Thoracic aorta (tissue), 2 donors: ENCODE data around the gene SAYSD1. TPM values are rescaled to one million over a fixed set of nuclear protein-coding genes. Genes with fewer than 3 reads are reported as not detected.

Experiments
- ATAC-seq: fragments of 150-250 bp; one replicate; pipeline ENCODE4 v1.8.0; 2017; ENCODE audit warnings: low read depth; ENCODE audit not compliant: insufficient number of reproducible peaks, low FRiP score
- DNase-seq: peaks from one replicate; pipeline ENCODE4 v3.0.0-alpha.2; 2020; ENCODE audit warnings: low spot score
- H3K27ac ChIP-seq, 2 donors: fragments of 200-600 bp; sonication (generic); 1 replicate in 1 of 2; 2 replicates in 1 of 2; pipeline ENCODE4 v1.5.1; 2016; ENCODE audit warnings: mild to moderate bottlenecking in 2 of 2, moderate library complexity in 2 of 2
- H3K27me3 ChIP-seq: fragments of 200-600 bp; sonication (generic); replicated peaks from 2 replicates; pipeline ENCODE4 v1.6.0; 2016; ENCODE audit warnings: mild to moderate bottlenecking; ENCODE audit not compliant: insufficient read depth
- H3K36me3 ChIP-seq: fragments of 200-600 bp; sonication (generic); one replicate; pipeline ENCODE4 v1.5.1; 2016
- H3K4me1 ChIP-seq, 2 donors: fragments of 200-600 bp; sonication (generic); 1 replicate in 1 of 2; 2 replicates in 1 of 2; pipeline versions ENCODE4 v1.5.1 to v1.6.0; 2016; ENCODE audit warnings: low read depth in 2 of 2, mild to moderate bottlenecking in 1 of 2; ENCODE audit not compliant: control insufficient read depth in 1 of 2
- H3K4me3 ChIP-seq: fragments of 200-600 bp; sonication (generic); 2 replicates; pipeline ENCODE4 v1.5.1; 2016; ENCODE audit warnings: mild to moderate bottlenecking
- H3K9me3 ChIP-seq: fragments of 200-600 bp; sonication (generic); 2 replicates; pipeline ENCODE4 v1.5.1; 2016
- total RNA-seq, 2 donors: library from RNA; depleted of rRNA; stranded (reverse); fragments of >200 nt; gene quantifications; one replicate each; pipeline versions ENCODE4 v1.1.0 to v1.2.3, GENCODE V29; 2016
- TF ChIP-seq, protein P1 (sequence below): fragments of 200-600 bp; sonication (generic); IDR thresholded peaks from one replicate; pipeline ENCODE4 v1.5.1; 2019; ENCODE audit warnings: antibody characterized with exemption

The SAYSD1 gene
- total RNA-seq, 2 donors from 2014 or later = 16.2 to 16.5 TPM

DNA sequence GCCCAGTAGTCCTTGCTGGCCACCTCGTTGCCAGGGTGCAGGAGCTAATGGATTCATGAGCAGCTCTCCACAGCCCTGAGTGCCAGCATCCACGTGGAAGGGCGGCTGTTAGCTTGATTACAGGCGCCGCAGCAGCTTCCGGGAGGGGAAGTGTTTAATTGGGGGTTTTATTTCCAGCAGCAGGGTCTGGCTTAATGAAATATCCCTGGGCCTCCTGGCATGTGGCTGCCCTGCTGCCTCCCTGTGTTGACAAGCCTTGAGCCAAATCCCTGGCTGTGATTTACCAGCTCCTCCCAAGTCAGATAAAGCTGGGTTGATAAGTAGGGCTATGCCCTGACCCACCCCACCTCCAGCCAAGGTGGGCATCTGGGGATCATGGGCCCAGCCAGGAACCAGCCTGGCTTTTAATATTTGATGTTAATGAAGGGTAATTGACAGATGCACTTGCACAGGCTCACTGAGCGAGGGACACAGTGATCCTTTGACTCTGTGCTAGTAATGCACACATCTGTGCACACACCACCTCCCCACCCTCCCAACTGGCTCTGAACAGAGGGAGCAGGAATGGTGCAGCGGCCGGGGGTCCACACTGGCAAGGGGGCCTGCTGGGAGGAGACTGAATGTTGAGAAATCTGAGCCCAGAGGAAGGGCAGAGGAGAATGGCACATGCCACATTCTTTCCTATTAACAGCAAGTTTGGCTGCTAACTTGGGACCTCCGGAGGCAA lies 52.8 kb downstream of the SAYSD1 start:
- Histone ChIP-seq H3K4me1 (no peaks in the 10 kb centered on the region), H3K9me3 (no peaks in the 10 kb centered on the region), H3K4me3 (no peak overlapping the region), H3K27me3 (no peaks in the 10 kb centered on the region), H3K27ac (no peak overlapping the region), H3K36me3 (no peaks in the 10 kb centered on the region)
- DNase-seq = no peak
- TF ChIP-seq, protein P1, sequence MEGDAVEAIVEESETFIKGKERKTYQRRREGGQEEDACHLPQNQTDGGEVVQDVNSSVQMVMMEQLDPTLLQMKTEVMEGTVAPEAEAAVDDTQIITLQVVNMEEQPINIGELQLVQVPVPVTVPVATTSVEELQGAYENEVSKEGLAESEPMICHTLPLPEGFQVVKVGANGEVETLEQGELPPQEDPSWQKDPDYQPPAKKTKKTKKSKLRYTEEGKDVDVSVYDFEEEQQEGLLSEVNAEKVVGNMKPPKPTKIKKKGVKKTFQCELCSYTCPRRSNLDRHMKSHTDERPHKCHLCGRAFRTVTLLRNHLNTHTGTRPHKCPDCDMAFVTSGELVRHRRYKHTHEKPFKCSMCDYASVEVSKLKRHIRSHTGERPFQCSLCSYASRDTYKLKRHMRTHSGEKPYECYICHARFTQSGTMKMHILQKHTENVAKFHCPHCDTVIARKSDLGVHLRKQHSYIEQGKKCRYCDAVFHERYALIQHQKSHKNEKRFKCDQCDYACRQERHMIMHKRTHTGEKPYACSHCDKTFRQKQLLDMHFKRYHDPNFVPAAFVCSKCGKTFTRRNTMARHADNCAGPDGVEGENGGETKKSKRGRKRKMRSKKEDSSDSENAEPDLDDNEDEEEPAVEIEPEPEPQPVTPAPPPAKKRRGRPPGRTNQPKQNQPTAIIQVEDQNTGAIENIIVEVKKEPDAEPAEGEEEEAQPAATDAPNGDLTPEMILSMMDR = no peak
- ATAC-seq = no peak

DNA sequence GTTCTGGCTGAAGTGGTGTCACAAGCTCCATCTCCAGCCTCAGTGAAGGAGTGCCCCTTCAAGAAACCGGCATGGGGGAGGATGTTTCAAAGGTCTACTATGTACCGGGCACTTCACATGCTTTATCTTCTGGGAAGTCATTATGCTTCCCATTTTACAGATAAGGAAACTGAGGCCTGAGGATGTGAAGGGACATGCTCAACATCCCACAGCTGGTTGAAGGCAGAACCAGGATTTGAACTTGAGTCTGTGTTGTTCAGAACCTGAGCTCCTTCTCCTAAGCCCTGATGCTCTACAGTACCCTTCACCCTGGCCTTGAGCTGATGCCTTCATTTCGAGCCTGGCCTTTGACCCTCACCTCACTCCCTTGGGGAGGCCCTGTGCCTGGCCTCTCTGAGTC lies 53.4 kb downstream of the SAYSD1 start:
- no peak overlapping the region for H3K27ac ChIP-seq
- no peaks in the 10 kb centered on the region for H3K27me3 ChIP-seq
- TF ChIP-seq, protein P1 = no peak
- H3K4me1 ChIP-seq = no peaks in the 10 kb centered on the region
- no peaks in the 10 kb centered on the region for H3K36me3 ChIP-seq
- ATAC-seq = no peak
- DNase-seq = no peak
- H3K4me3 ChIP-seq = no peak overlapping the region
- H3K9me3 ChIP-seq = no peaks in the 10 kb centered on the region

DNA sequence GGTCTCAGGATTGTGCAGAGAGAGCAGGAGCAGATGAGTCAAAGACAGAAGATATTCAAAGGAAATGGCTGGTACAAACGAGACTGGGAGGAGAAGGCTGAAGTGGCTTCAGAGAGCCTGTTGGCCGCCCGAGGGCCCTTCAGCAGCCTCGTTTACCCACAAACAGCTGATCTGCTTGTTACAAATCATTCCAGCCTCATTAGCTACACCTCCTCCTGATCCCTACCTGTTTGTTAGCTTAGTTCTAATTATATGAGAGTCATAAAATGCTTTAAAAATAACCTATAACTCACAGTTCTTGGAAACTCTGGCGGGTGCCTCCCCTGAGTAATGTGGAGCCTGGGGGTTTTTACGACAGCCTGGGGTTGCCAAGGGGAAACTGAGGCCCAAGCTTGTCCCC lies 53.8 kb downstream of the SAYSD1 start:
- DNase-seq (no peak), ATAC-seq (no peak)
- Histone ChIP-seq H3K27me3 (no peaks in the 10 kb centered on the region), H3K4me3 (no peak overlapping the region), H3K27ac (no peak overlapping the region), H3K9me3 (no peaks in the 10 kb centered on the region), H3K4me1 (no peaks in the 10 kb centered on the region), H3K36me3 (no peaks in the 10 kb centered on the region)
- TF ChIP-seq, protein P1 = no peak

DNA sequence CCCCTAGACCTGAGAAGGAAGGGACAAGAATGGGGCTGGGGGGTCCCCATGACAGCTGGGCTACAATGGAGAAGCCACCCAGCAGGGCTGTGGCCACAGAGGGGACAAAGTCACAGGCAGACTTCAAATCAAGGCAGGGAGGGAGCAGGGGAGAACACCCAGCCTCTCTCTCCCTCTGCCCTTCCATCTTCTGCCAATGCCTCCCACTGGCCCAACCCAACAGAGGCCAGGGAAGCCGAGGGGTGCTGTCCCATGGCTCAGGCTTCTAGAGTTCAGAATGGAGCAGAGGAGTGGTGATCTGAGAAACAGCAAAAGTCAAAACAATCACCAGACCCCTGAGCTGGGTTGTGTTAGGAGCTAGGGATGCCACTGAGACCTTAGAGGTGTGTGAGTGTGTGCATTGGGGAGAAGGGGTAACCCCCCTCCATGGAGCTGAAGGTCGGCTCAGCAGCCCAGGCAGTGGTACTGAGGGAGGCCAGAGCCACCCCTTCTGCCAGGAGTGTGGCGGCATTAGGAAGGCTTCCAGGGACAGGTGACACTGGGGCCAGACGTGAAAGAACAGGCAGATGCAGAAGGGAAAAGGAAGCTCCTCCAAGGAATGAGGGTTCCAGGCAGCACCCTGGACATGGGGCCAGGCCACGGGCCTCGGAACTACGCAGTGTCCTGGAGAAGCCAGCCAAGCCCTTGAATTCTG lies 54.4 kb downstream of the SAYSD1 start:
- H3K27me3 ChIP-seq = no peaks in the 10 kb centered on the region
- no peak overlapping the region for H3K27ac ChIP-seq
- H3K4me3 ChIP-seq = no peak overlapping the region
- no peaks in the 10 kb centered on the region for H3K9me3 ChIP-seq
- no peaks in the 10 kb centered on the region for H3K36me3 ChIP-seq
- no peaks in the 10 kb centered on the region for H3K4me1 ChIP-seq
- TF ChIP-seq, protein P1 = no peak
- no peak for DNase-seq
- ATAC-seq = no peak

DNA sequence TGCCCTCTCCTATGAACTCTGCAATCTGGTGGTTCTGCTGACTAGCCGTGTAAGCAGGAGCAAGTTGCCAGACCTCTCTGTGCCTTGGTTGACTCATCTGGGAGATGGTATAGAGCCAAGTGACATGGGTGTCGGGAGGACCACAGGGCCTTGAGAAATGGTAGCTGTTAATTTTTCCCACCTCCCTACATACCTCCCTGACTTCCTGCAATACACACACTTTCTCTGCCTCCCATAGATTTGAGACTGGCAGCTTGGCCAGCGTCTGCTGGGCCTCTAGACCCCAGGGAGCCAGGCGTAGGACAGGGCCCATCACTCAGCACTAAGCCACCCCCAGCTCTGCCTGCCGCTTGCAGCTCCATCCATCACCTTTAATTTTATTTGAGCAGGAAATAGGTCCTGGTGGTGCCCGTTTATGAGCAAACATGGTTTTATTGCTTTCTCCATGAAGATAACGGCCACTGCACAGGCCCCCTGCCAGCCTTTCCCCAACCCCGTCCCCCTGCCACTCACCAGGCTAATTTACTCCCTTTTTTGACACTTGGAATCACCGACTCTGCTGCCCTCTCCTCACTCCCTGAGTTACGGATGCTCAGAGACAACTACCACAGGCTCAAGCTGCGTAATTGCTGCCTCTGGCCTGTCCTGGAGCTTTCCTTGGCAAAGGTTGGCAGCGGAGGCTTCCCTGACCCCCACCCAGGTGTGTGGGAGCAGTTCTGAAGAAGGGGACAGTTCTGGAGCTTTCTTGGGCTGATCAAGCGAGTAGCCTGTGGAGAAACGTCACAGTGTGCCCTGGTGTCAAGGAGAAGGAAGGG lies 55.3 kb downstream of the SAYSD1 start:
- TF ChIP-seq, protein P1 = no peak

More for the DNA sequence above, 55.3 kb downstream of the SAYSD1 start:
- DNase-seq = no peak
- H3K27ac ChIP-seq = no peak overlapping the region
- no peak for ATAC-seq
- no peaks in the 10 kb centered on the region for H3K27me3 ChIP-seq
- no peaks in the 10 kb centered on the region for H3K4me1 ChIP-seq
- H3K36me3 ChIP-seq = no peaks in the 10 kb centered on the region
- no peaks in the 10 kb centered on the region for H3K9me3 ChIP-seq
- no peak overlapping the region for H3K4me3 ChIP-seq
